Thyroid gland (tissue), 4 donors: ENCODE measurements around the gene EIF4ENIF1.

ENCODE experiments used
- POLR2A ChIP-seq, 2 donors: fragments of 450-650 bp; IDR thresholded peaks; one replicate each; pipeline ENCODE4 v1.6.1; 2017; ENCODE audit warnings: antibody characterized with exemption in 2 of 2, mild to moderate bottlenecking in 2 of 2, moderate library complexity in 1 of 2
- TF ChIP-seq, protein P1 (sequence below), 6 experiments: fragments of 200-600 bp in 3 of 6; fragments of 450-650 bp in 3 of 6; sonication (generic) in 3 of 6; IDR thresholded peaks; one replicate each; pipeline ENCODE4 v1.5.1; 2016 to 2019; ENCODE audit warnings: antibody characterized with exemption in 6 of 6, mild to moderate bottlenecking in 2 of 6, inconsistent platforms in 1 of 6, moderate library complexity in 1 of 6

DNA sequence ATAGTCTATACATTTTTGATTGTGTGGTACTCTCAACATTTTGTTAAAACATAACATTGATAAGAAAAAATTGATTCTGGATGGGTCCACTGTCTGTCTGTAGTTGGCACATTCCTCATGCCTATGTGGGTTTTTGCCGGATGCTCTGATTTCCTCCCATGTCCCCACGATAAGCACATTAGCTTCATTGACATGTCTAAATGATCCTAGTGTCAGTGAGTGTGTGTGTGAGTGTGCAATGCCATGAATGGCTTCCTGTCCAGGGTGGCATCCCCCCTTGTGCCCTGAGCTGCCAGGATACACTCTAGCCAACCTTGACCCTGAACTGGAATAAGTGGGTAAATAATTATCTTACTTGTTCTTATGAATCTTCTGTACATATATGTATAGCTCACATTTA lies 12.1 kb upstream of the EIF4ENIF1 start:
- TF ChIP-seq, protein P1, sequence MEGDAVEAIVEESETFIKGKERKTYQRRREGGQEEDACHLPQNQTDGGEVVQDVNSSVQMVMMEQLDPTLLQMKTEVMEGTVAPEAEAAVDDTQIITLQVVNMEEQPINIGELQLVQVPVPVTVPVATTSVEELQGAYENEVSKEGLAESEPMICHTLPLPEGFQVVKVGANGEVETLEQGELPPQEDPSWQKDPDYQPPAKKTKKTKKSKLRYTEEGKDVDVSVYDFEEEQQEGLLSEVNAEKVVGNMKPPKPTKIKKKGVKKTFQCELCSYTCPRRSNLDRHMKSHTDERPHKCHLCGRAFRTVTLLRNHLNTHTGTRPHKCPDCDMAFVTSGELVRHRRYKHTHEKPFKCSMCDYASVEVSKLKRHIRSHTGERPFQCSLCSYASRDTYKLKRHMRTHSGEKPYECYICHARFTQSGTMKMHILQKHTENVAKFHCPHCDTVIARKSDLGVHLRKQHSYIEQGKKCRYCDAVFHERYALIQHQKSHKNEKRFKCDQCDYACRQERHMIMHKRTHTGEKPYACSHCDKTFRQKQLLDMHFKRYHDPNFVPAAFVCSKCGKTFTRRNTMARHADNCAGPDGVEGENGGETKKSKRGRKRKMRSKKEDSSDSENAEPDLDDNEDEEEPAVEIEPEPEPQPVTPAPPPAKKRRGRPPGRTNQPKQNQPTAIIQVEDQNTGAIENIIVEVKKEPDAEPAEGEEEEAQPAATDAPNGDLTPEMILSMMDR (IDR thresholded peaks at IDR 0.05): no peak
- no peak for TF ChIP-seq POLR2A (IDR thresholded peaks at IDR 0.05)
